ENCODE data around the gene SLC22A15. TPM values are rescaled to one million over a fixed set of nuclear protein-coding genes. Genes with fewer than 3 reads are reported as not detected.

SLC22A15 gene
- polyA plus RNA-seq, 1 experiment, result not detected

- H3K27ac ChIP-seq (ENCODE audit: low read depth, low read length), result no peak overlapping the region
- TF ChIP-seq, protein P1, sequence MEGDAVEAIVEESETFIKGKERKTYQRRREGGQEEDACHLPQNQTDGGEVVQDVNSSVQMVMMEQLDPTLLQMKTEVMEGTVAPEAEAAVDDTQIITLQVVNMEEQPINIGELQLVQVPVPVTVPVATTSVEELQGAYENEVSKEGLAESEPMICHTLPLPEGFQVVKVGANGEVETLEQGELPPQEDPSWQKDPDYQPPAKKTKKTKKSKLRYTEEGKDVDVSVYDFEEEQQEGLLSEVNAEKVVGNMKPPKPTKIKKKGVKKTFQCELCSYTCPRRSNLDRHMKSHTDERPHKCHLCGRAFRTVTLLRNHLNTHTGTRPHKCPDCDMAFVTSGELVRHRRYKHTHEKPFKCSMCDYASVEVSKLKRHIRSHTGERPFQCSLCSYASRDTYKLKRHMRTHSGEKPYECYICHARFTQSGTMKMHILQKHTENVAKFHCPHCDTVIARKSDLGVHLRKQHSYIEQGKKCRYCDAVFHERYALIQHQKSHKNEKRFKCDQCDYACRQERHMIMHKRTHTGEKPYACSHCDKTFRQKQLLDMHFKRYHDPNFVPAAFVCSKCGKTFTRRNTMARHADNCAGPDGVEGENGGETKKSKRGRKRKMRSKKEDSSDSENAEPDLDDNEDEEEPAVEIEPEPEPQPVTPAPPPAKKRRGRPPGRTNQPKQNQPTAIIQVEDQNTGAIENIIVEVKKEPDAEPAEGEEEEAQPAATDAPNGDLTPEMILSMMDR (IDR thresholded peaks at IDR 0.05; ENCODE audit: low read depth, low read length), result no peak
- CTCF ChIA-PET, result no interaction called here
- no peak overlapping the region for H3K4me3 ChIP-seq (ENCODE audit: low read depth, low read length)
- no peak for DNase-seq (ENCODE audit: low read depth, low spot score)
- no peaks in the 10 kb centered on the region for H3K9me3 ChIP-seq (ENCODE audit: control insufficient read depth, insufficient read depth, low read length)
- POLR2A ChIA-PET, result no interaction called here
- no peaks in the 10 kb centered on the region for H3K27me3 ChIP-seq (ENCODE audit: control insufficient read depth, insufficient read depth, low read length)
Observed at GRCh38 chr1:116087628-116088027, 111.3 kb downstream of the SLC22A15 start.

- ChIA-PET CTCF (no interaction called here), POLR2A (no interaction called here)
- H3K4me3 ChIP-seq (ENCODE audit: low read depth, low read length), result no peak overlapping the region
- H3K27ac ChIP-seq (ENCODE audit: low read depth, low read length), result no peak overlapping the region
- no peaks in the 10 kb centered on the region for H3K27me3 ChIP-seq (ENCODE audit: control insufficient read depth, insufficient read depth, low read length)
- DNase-seq (ENCODE audit: low read depth, low spot score), result no peak
- TF ChIP-seq, protein P1 (IDR thresholded peaks at IDR 0.05; ENCODE audit: low read depth, low read length), result no peak
- H3K9me3 ChIP-seq (ENCODE audit: control insufficient read depth, insufficient read depth, low read length), result no peaks in the 10 kb centered on the region
Observed at GRCh38 chr1:116089870-116090269, 113.6 kb downstream of the SLC22A15 start.

GRCh38 chr1:116091083-116091482 lies 114.8 kb downstream of the SLC22A15 start:
- H3K9me3 ChIP-seq (ENCODE audit: control insufficient read depth, insufficient read depth, low read length), result no peaks in the 10 kb centered on the region
- CTCF ChIA-PET, result no interaction called here
- POLR2A ChIA-PET, result no interaction called here
- no peak for DNase-seq (ENCODE audit: low read depth, low spot score)
- TF ChIP-seq, protein P1 (IDR thresholded peaks at IDR 0.05; ENCODE audit: low read depth, low read length), result no peak
- H3K4me3 ChIP-seq (ENCODE audit: low read depth, low read length), result no peak overlapping the region
- no peaks in the 10 kb centered on the region for H3K27me3 ChIP-seq (ENCODE audit: control insufficient read depth, insufficient read depth, low read length)
- H3K27ac ChIP-seq (ENCODE audit: low read depth, low read length), result no peak overlapping the region

DNA sequence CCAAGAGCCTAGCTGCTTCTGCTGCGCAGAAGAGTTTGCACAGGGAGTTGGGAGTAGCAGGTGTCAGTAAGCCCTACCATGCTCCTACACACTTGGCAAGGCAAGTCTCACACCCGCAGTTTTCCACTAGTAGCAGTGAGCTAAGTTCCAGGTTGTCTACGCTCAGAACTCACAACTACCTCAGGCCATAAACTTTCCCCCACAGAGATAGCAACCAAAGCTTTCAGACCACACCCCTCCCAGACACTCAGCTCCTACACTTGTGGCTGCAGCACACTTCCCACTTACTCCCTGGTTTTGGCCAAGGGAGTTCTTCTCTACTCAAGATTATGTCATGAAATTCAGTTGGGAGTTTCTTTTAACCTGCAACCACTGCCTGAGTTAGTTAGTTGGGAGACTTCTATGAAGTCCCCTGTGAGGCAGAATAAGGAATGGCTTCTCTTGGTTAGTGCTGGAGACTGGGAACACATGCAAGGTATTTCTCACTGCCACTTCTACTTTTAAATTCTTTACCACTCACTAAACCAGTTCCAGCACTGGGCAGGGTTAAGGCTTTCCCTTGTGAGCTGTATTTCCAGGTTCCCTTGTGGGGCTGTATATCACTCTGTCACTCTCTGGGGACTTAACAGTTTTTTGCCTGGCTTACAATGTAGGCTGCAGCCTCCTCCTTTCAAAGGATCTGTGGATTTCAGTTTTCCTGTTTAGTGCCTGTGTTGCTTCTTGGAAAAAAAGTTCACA lies 116.6 kb downstream of the SLC22A15 start:
- ChIA-PET CTCF (no interaction called here), POLR2A (interaction anchor here (0.5 kb wide), 1 partner anchor 314 kb away, joined by 3 read pairs; no protein-coding TSS in a partner anchor)
- Histone ChIP-seq H3K4me3 (ENCODE audit: low read depth, low read length) (no peak overlapping the region), H3K27ac (ENCODE audit: low read depth, low read length) (no peak overlapping the region), H3K9me3 (ENCODE audit: control insufficient read depth, insufficient read depth, low read length) (no peaks in the 10 kb centered on the region), H3K27me3 (ENCODE audit: control insufficient read depth, insufficient read depth, low read length) (no peaks in the 10 kb centered on the region)
- TF ChIP-seq, protein P1 (IDR thresholded peaks at IDR 0.05; ENCODE audit: low read depth, low read length), result no peak
- DNase-seq (ENCODE audit: low read depth, low spot score), result no peak

DNA sequence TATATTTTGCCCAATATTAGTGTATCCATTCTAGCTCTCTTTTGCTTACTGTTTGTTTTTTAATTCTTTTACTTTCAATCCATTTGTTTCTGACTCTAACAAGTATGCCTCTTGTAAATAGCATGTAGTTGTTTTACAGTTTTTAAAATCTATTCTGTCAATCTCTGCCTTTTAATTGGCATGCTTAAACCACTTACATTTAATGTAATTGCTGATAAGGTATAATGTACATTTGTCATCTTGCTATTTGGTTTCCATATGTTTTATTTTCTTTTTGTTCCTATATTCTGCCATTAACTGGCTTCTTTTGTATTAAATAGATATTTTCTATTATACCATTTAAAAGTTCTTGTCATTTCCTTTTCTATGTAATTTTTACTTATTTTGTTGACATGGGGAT lies 118.7 kb downstream of the SLC22A15 start:
- Histone ChIP-seq H3K27me3 (ENCODE audit: control insufficient read depth, insufficient read depth, low read length) (no peaks in the 10 kb centered on the region), H3K4me3 (ENCODE audit: low read depth, low read length) (no peak overlapping the region), H3K9me3 (ENCODE audit: control insufficient read depth, insufficient read depth, low read length) (no peaks in the 10 kb centered on the region), H3K27ac (ENCODE audit: low read depth, low read length) (no peak overlapping the region)
- TF ChIP-seq, protein P1 (IDR thresholded peaks at IDR 0.05; ENCODE audit: low read depth, low read length), result no peak
- ChIA-PET CTCF (no interaction called here), POLR2A (no interaction called here)
- no peak for DNase-seq (ENCODE audit: low read depth, low spot score)

Data from AG04450 (cell line).